HG03039 (cell line): ENCODE results near the gene LGI4.

Source experiments
- ATAC-seq: cut with Tn5 transposase; IDR thresholded peaks from one replicate; pipeline ENCODE4 v1.9.1; 2021; ENCODE audit warnings: mild to moderate bottlenecking, moderate library complexity; ENCODE audit not compliant: unreplicated experiment

LGI4 gene

DNA sequence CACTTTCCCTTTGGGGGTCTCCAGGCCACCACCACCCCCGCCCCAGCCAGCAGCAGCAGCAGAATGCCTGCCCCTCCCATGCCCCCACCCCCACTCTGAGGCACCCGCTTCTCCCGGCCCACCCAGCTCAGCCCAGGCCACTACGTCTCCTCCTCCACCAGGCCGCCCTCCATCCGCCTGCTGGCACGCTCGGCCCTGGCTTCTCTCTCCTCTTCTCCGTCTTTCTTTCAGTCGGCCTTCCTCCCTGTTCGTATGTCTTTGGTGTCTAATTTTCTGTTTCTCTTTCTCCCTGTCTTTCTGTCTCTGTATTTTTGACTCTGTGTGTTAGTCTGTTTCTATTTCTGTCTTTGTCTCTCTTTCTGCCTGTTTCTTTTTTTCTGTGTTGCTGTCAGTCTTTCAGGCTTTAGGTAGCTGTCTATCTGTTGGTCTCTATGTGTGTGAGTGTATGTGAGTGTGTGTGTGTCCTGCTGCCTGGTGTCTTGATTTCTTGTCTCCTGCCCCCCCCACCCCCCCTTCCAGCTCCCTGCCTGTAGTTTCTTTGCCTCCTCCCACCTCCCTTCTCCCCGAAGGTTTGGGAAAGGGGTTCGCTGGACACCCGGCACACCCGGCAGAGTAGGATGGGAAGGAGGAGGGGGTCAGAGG, at the start of gene LGI4:
Gene LGI4 (minus strand): TSS at position 459 of the 642 bp plus-strand sequence. CDS start 379 bp downstream, at position 80.
- ATAC-seq = no peak

DNA sequence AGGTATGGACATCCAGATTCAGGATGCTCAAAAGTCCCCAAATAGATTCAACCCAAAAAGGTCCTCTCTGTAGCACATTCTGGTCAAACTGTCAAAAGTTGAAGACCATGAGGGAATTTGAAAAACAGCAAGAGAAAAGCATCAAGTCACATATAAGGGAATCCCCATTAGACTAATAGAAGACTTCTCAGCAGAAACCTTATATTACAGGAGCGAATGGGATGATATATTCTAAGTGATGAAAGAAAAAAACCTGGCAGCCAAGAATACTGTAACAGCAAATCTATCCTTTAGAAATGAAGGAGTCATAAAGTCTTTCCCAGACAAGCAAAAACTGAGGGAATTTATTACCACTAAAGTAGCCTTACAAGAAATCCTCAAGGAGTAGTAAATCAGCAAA, 49.4 kb upstream of the LGI4 start:
- ATAC-seq = no peak

DNA sequence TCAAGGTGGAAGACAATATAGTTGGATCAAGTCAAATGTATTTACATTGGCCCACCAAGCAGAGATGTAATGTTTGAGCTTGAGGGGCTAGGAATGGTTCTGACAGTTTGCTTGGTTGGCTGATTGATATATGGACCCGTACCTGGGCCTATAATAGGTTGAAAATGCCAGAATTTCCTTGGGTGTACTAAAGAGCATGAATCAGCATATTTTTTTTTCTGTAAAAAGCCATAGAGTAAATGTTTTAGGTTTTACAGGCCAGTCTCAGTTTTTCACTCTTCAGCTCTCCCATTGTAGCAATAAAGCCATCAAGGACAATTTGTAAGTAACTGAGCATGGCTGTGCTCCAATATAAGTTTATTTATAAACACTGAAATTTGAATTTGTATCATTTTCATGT, 46.5 kb upstream of the LGI4 start:
- ATAC-seq = no peak

DNA sequence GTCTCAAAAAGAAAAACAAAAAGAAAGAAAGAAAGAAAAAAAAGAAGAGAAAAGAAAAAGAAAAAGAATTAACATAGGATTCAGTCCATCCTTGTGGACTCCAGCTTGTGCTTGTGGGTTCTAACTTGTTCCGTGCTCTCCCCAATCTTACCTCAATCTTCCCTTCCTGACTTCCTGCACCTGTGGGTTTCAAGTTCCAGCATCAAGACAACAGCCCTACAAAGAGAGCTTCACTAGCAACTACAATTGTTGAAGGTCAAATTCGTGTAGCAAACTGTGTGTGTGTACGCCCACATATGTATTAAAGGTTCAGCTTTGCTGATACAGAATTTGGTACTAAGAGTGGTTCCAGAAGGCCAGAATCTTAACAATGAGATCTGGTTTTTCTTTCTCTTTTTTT, 45.0 kb upstream of the LGI4 start:
- no peak for ATAC-seq

DNA sequence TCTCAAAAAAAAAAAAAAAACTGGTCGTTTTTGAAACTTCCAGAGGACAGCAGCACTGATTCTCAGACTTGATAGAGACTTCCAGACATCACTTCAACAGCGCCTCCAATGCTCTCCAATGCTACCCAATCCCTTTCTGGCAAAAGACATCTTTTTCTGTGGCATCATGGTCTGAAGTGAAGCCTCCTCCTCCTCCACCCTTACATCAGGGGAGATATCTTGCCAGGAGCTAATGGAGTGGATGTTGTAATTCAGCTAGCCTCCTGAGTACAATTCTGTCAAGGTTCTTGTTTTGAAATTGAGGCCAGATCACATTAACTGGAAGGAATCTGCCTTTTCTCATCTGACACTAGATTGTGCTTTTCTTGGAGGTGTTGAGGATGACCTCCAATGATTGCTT, 43.8 kb upstream of the LGI4 start:
- no peak for ATAC-seq

DNA sequence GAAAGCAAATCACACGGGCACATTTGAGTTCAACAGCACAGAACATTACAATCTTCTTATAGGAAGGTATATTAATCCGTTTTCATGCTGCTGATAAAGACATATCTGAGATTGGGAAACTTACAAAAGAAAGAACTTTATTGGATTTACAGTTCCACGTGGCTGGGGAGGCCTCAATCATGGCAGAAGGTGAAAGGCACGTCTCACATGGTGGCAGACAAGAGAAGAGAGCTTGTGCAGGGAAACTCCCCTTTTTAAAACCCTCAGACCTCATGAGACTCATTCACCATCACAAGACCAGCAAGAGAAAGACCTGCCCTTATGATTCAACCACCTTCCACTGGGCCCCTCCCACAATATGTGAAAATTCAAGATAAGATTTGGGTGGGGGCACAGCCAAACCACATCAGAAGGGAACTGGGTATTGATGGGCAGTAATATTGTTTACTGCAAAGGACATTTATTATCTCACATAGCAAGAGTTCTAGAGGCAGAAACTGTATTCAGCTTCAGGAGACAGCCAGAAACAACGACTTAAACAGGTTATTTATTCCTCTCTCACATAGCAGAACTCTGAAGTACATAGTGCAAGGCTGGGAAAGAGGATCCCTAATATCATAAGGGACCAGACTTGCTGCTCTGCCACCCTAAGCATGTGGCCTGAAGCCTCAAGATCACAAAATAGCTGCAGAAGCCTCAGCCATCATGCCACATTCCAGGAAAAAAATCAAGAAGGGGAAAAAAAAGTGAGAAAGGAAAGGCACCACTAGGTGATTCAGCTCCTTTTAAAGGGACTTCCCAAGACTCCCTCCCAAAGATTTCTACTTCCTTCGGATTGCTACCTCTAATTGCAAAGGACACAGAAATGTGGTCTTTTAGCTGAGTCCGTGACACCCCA, 42.8 kb upstream of the LGI4 start:
- no peak for ATAC-seq

DNA sequence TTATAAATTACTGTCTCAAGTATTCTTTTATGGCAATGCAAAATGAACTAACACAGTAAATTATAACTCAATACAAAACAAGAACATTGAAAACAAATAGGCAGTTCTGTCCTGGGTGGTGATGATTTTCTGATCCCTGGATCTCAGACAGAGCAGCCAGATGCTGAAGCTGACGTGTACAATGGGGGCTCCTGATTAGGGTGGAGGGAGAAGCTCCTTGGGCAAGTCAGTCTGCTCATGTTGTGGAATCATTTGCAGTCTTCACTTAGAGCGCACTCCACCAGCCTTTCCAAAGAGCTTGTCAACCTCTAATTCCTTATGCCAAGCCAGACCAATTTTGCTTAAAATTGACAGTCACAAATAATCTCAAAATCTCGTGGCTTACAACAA, 41.3 kb upstream of the LGI4 start:
- no peak for ATAC-seq

DNA sequence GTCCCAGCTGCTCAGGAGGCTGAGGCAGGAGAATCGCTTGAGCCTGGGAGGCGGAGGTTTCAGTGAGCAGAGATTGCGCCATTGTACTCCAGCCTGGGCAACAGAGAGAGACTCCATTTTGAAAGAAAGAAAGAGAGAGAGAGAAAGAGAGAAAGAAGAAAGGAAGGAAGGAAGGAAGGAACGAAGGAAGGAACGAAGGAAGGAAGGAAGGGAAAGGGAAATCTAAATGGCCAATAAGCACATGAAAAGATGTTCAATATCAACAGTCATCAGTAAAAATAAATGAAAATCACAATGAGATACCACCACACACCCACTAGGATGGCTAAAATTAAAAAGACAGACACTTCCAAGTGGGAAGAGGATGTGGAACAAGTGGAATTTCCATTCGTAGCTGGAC, 39.4 kb upstream of the LGI4 start:
- ATAC-seq = no peak

DNA sequence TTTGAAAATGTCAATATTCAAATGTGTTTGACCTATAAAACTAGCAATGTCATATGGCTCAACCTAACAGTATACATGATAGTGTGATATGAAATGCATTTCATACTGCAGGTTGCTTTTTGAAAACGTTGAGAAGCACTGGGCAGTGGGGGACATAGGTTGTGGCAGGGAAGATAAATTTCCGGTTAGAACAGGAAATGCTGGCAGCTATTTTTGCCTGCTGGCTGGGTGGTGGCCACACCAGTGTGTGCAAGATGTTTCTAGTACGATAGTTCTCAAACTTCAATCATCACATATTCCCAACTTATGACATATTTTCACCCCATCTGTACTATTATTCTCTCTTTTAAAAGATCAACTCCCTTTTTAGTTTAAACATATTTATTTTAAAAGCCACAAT, 36.9 kb upstream of the LGI4 start:
- no peak for ATAC-seq

DNA sequence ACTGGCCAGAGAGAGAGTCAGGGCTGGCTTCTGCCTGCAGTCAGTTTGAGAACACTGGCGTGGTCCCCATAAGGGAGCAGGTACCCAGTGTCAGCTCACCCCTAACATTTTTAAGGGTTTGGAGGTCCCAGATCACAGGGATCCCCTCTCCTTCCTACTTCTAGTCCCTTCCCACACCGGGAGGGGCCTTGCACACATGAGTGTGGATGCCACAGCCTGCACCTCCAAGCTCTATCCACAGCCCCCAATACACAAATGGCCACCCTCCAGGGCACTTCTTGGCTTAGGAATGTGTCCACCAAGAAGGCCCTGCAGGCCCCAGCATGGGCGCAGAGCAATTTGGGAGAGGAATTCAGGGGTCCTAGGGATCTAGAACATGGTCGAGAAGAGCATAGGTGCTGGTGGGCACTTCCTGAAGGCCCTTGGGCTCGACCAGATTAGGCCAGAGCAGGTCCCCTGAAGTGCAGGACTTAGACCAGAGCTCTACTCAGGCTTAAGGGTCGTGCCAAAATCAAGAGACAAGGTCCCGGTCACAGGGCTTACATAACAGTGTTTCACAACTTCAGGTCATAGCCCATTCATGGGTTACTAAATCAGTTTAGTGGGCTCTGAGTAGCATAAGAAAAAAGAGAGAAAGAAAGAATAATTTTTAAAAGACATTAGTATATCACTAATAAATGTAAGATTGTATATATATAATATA, 35.7 kb upstream of the LGI4 start:
- no peak for ATAC-seq

DNA sequence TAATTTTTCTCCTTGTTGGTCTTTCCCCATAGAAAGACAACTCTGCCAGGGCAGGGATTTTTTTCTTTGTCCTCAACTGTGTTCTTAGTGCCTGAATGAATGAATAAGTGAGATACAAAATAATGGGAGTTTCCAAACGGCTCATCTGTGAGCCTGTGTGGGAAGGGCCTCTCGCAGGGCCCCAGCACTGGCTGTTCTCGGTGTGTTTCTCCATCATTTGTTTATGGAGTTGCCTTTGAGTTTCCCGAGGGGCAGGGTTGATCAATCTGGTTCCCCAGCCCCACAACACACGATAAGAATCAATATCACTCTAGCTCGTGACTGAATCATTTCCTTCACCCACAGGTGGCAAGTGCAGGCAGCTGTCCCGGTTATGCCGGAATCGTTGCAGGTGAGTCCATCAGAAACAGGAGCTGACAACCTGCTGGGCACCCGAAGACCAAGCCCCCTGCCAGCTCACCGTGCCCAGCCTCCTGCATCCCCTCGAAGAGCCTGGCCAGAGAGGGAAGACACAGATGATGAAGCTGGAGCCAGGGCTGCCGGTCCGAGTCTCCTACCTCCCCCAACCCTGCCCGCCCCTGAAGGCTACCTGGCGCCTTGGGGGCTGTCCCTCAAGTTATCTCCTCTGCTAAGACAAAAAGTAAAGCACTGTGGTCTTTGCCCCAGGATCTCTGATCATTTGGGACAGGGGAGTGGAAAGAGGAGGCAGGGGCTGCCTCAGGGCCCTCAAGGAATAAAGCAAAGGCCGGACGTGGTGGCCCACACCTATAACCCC, 34.5 kb upstream of the LGI4 start:
- ATAC-seq = no peak

DNA sequence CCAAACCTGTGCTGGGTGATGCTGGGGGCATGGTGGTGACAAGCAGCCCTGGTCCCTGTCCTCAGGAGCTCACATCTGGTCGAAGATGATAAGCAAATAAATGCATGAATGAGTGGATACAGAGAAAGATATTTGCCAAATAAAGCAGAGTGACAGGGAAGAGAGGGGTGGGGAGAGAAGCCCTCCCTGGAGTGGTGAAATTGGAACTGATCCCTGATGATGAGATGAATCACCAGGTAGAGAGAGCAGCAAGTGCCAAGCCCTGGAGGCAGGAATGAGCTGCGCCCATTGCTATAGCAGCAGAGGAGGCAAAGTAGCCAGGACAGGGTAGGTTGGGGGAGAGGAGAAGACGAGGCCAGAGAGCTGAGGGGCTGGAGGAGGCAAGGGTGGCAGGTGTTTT, 33.3 kb upstream of the LGI4 start:
- no peak for ATAC-seq

DNA sequence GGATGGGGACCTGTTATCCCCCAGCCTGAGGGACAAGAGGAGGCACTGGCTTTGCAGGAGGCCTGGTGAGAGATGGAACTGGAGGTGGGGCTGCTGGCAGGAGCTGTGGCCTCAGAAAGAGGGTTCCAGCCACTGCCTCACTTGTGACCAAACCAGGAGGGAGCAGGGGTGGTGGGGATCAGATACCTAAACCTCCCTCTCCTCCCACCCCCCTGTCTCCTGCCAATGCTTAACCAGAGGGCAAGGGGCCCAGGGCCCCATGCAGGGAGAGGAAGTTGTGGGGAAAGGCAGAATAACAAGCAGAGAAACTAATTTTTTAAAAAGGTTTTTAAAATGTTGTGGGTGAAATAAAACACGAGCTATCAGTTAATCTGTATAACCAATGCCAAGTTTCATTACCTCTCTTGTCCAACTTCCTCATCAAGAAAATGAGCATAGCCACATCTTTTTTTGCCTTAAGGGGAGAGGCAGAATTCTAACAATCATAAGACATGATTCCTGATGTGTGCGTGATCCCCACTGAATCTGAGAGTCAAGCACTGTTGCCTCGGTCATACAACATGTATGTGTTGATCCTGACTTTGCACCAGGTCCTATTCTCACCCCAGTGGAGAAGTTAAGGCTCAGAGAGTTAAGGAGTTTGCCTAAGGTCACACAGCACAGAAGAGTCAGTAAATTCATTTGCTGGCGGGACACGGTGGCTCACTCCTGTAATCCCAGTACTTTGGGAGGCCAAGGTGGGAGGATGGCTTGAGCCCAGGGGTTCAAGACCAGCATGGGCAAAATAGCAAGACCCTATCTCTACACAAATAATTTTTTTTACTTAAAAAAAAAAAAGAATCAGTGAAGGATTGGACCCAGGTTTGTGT, 32.6 kb upstream of the LGI4 start:
- no peak for ATAC-seq

DNA sequence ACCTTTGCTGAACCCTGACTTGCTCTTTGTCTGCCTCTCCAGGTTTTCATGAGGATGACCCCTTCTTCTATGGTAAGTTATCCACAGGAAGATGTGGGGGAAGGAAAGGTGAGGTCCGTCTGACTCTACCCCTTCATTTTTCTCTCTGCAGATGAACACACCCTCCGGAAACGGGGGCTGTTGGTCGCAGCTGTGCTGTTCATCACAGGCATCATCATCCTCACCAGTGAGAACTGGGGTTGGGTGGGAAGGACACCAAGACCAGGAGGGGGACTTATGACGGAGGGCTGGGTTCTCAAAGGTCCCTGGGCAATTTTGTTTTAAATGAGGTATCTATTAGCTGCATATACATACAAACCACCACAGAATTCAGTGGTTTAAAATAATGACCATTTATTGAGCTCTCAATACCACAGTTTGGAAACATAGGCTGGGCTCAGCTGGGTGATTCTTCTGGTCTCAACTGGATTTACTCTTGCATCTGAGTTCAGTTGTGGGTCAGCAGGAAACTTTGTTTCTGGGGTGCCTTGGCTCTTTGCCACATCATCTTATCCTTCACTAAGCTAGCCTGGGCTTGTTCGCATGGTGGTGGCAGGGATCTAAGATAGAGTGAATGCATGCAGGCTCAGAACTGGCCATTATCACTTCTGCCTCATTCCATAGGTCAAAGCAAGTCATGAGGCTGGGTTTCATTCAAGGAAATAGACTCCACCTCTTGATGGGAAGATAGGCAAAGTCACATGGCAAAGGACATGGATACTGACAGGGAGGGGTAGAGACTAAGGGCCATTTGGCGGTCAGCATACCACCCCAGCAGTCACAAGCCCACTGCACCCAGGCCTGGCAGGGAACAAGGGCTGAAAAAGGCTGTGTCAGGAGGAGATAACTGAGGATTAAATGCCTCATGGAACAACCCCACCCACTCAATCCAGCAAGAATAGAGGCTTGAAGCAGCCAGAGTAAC, 31.5 kb upstream of the LGI4 start:
- no peak for ATAC-seq

DNA sequence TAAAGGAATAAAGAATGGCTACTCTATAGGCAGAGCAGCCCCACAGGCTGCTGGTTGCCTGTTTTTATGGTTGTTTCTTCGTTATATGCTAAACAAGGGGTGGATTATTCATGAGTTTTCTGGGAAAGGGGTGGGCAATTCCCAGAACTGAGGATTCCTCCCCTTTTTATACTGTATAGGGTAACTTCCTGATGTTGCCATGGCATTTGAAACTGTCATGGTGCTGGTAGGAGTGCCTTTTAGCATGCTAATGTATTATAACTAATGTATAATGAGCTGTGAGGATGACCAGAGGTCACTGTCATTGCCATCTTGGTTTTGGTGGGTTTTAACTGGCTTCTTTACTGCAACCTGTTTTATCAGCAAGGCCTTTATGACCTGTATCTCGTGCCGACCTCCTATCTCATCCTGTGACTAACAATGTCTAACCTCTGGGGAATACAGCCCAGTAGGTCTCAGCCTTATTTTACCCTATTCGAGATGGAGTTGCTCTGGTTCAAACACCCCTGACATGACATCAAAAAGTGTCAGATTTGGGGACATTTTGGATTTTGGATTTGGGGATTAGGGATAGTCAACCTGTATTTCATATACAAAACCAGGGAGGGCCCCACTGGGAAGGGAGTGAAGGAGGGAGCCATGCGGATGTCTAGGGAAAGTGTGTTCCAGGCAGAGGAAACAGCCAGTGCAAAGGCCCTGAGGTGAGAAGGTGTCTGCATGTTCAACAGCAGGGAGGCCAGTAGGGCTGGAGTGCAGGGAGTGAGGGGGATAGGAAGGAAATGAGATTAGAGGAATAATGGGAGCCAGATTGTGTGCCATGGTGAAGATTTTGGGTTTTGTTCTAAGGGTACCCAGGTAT, 30.6 kb upstream of the LGI4 start:
- no peak for ATAC-seq

DNA sequence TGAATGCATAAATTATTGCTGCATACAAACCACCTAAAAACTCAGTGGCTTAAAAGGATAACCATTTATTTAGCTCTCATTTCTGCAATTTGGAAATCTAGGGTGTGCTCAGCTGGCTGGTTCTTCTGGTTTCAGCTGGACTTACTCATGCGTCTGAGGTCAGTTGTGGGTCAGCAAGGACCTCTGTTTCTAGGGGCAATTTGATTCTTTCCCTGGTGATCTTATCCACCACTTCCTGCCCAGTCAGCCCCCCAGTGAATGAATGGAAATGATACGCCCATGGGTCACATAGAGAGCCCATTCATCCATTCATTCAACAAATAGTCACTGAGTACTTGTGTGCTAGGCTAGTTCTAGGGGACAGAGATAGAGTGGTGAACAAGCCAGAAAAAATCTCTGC, 29.6 kb upstream of the LGI4 start:
- ATAC-seq = no peak

DNA sequence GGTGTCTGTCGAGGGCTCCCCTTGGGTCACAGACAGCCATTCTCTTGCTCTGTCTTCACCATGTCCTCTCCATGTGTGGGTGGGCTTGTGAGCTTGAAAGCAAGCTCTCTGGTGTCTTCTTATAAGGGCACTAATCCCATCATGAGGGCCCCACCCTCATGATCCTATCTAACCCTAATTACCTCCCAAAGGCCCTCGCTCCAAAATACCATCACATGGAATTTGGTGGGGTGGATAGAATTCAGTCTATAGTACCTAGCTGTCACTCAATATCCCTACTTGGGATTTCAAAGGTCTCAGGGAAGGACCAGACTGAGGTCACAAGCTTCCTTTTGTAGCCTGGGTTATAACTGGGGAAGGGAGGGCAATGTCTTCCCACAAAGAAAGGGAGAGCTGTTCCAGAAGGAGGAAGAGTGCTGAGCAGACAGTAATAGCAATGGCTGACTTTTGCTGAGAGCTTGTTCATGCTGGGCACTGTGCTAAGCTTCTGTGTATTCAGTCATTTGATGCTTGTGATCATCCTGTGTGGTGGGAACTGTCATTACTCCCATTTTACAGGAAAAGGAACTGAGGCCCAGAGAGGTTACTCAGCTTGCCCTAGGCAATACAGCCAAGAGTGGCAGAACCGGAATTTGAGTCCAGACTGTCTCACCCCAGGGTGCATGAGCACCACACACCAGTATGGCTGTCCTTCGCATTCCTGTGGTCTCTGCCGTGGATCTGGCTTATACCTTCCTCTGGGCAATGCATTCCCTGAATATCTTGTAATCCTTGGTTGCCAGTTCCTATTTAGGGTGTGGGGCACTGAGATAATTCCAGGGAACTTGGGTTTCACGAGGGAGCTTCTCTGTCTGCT, 27.8 kb upstream of the LGI4 start:
- no peak for ATAC-seq
